HepG2 (cell line): ENCODE measurements around the gene SFI1. TPM values are rescaled to one million over a fixed set of nuclear protein-coding genes. Genes with fewer than 3 reads are reported as not detected.

ENCODE experiments used
- ATF4 ChIP-seq, 2 experiments: fragments of 450-650 bp in 1 of 2; sonication (generic) in 1 of 2; formaldehyde crosslinking; IDR thresholded peaks; 2 replicates each; pipeline versions ENCODE4 v1.5.0 to v1.8.0; 2020 to 2022; ENCODE audit warnings: mild to moderate bottlenecking in 1 of 2, missing genetic modification reagents in 1 of 2
- CEBPZ ChIP-seq: IDR thresholded peaks from 2 replicates; pipeline ENCODE4 v1.6.1; 2012; ENCODE audit warnings: low read length, improper control_type of control experiment
- FOXP1 ChIP-seq, 2 experiments: fragments of 450-650 bp in 1 of 2; IDR thresholded peaks; 2 replicates each; pipeline ENCODE4 v1.6.1; 2017 to 2018; ENCODE audit warnings: antibody characterized with exemption in 1 of 2
- GATA4 ChIP-seq: sonication (generic); IDR thresholded peaks from 2 replicates; pipeline ENCODE4 v1.6.1; 2016; ENCODE audit warnings: antibody characterized with exemption, low read depth, borderline replicate concordance
- MAX ChIP-seq: IDR thresholded peaks from 2 replicates; pipeline ENCODE4 v1.6.1; 2012; ENCODE audit warnings: inconsistent platforms
- SKIL ChIP-seq: sonication (generic); formaldehyde crosslinking; IDR thresholded peaks from 2 replicates; pipeline ENCODE4 v1.8.0; 2022; ENCODE audit warnings: missing genetic modification reagents, mild to moderate bottlenecking, moderate library complexity, borderline replicate concordance
- UBTF ChIP-seq: sonication (generic); formaldehyde crosslinking; IDR thresholded peaks from 2 replicates; pipeline ENCODE4 v1.4.0; 2020; ENCODE audit warnings: mild to moderate bottlenecking, missing genetic modification reagents
- ZBTB21 ChIP-seq: sonication (generic); formaldehyde crosslinking; IDR thresholded peaks from 2 replicates; pipeline ENCODE4 v1.4.0; 2020; ENCODE audit warnings: missing genetic modification reagents
- ZBTB46 ChIP-seq: sonication (generic); formaldehyde crosslinking; IDR thresholded peaks from 2 replicates; pipeline ENCODE4 v1.4.0; 2020; ENCODE audit warnings: mild to moderate bottlenecking, missing genetic modification reagents, borderline replicate concordance
- ZFP82 ChIP-seq: sonication (generic); formaldehyde crosslinking; IDR thresholded peaks from 2 replicates; pipeline ENCODE4 v1.5.1; 2020; ENCODE audit warnings: mild to moderate bottlenecking, missing genetic modification reagents, borderline replicate concordance
- ZFP91 ChIP-seq: sonication (generic); formaldehyde crosslinking; IDR thresholded peaks from 2 replicates; pipeline ENCODE4 v1.9.0; 2022; ENCODE audit warnings: missing genetic modification reagents, mild to moderate bottlenecking, borderline replicate concordance
- ZNF24 ChIP-seq: fragments of 450-650 bp; IDR thresholded peaks from 2 replicates; pipeline ENCODE4 v1.6.1; 2017; ENCODE audit warnings: antibody characterized with exemption, mild to moderate bottlenecking
- ZNF34 ChIP-seq: sonication (generic); formaldehyde crosslinking; IDR thresholded peaks from 2 replicates; pipeline ENCODE4 v1.4.0; 2020; ENCODE audit warnings: mild to moderate bottlenecking, missing genetic modification reagents, borderline replicate concordance
- polyA plus RNA-seq, 8 experiments: library from polyadenylated mRNA; depleted of rRNA in 3 of 8; stranded (reverse) in 7 of 8; unstranded in 1 of 8; fragments of >200 nt; fragmentation: Illumina TruSeq in 4 of 8; extraction: Trizol in 4 of 8; gene quantifications; 2 replicates each; pipeline versions ENCODE4 v1.2.1 to v1.2.3, GENCODE V29; 2011 to 2016; ENCODE audit warnings: low read depth in 4 of 8, missing spikeins in 1 of 8, mixed read lengths in 1 of 8; ENCODE audit not compliant: insufficient read depth in 1 of 8
- total RNA-seq, 5 experiments: library from RNA; depleted of rRNA; stranded (reverse); fragments of >200 nt; fragmentation: Illumina TruSeq; extraction: Trizol; gene quantifications; 2 replicates each; pipeline ENCODE4 v1.2.3, GENCODE V29; 2016; ENCODE audit warnings: low read depth in 1 of 5

The SFI1 gene
- total and polyA plus RNA-seq, 2 of the 13 experiments (the other 11 are each of a cell fraction or from before 2014, with no cell fraction given) = 20.5 to 40.1 TPM

- TF ChIP-seq SKIL (CRISPR knock-in tag) (peak; percentile 77), GATA4 (peak; percentile 84; the same call in 1 of the 2 replicates), UBTF (CRISPR knock-in tag) (no peak; the same call in 1 of the 2 replicates), ZFP91 (CRISPR knock-in tag) (no peak), MAX (peak; percentile 49; the same call in 1 of the 2 replicates), ZBTB46 (no peak), ZFP82 (CRISPR knock-in tag) (no peak), ZBTB21 (CRISPR knock-in tag) (peak; percentile 67; the same call in 1 of the 2 replicates), CEBPZ (no peak), ATF4 (CRISPR knock-in tag; IDR thresholded peaks at IDR 0.05) (no peak), ZNF34 (CRISPR knock-in tag) (no peak), FOXP1 (IDR thresholded peaks at IDR 0.05) (no peak), FOXP1 (CRISPR knock-in tag; IDR thresholded peaks at IDR 0.05) (no peak; the same call in 1 of the 2 replicates), ZNF24 (no peak)
Measured at GRCh38 chr22:31586137-31586920, 90.0 kb downstream of the SFI1 start (continued).
